Peyer's patch (tissue), 4 donors: Measurements from ENCODE around the gene ANKMY1. TPM values are rescaled to one million over a fixed set of nuclear protein-coding genes. Genes with fewer than 3 reads are reported as not detected.

Experiments used
- DNase-seq, 3 donors: peaks; one replicate each; pipeline ENCODE4 v3.0.0-alpha.2; 2017 to 2019
- H3K27ac ChIP-seq, 4 donors: fragments of 200-600 bp; sonication (generic); one replicate each; pipeline ENCODE4 v1.5.1; 2016 to 2019
- H3K27me3 ChIP-seq, 2 donors: fragments of 200-600 bp; sonication (generic); one replicate each; pipeline ENCODE4 v1.5.1; 2019
- H3K36me3 ChIP-seq, 3 donors: fragments of 200-600 bp; sonication (generic); one replicate each; pipeline ENCODE4 v1.5.1; 2016 to 2019
- H3K4me1 ChIP-seq, 4 donors: fragments of 200-600 bp; sonication (generic); one replicate each; pipeline ENCODE4 v1.5.1; 2016 to 2019
- H3K4me3 ChIP-seq, 4 donors: fragments of 200-600 bp; sonication (generic); 1 replicate in 3 of 4; 2 replicates in 1 of 4; pipeline ENCODE4 v1.5.1; 2016 to 2019; ENCODE audit warnings: mild to moderate bottlenecking in 1 of 4
- H3K9me3 ChIP-seq, 4 donors: fragments of 200-600 bp; sonication (generic); one replicate each; pipeline ENCODE4 v1.5.1; 2016 to 2019; ENCODE audit warnings: mild to moderate bottlenecking in 1 of 4
- POLR2A ChIP-seq, 2 donors: fragments of 450-650 bp; IDR thresholded peaks; one replicate each; pipeline ENCODE4 v1.5.1; 2017; ENCODE audit warnings: antibody characterized with exemption in 2 of 2, mild to moderate bottlenecking in 2 of 2, moderate library complexity in 2 of 2
- total RNA-seq, 4 donors: library from RNA; depleted of rRNA; stranded (reverse); fragments of >200 nt; gene quantifications; one replicate each; pipeline ENCODE4 v1.1.0, GENCODE V29; 2016
- TF ChIP-seq, protein P1 (sequence below), 6 experiments: fragments of 450-650 bp in 4 of 6; fragments of 200-600 bp in 2 of 6; sonication (generic) in 1 of 6; IDR thresholded peaks; one replicate each; pipeline ENCODE4 v1.5.1; 2017 to 2019; ENCODE audit warnings: antibody characterized with exemption in 6 of 6, mild to moderate bottlenecking in 3 of 6, moderate library complexity in 1 of 6

The ANKMY1 gene
- total RNA-seq, 4 donors from 2014 or later: 27.8 to 89.1 (median 40.1) TPM

DNA sequence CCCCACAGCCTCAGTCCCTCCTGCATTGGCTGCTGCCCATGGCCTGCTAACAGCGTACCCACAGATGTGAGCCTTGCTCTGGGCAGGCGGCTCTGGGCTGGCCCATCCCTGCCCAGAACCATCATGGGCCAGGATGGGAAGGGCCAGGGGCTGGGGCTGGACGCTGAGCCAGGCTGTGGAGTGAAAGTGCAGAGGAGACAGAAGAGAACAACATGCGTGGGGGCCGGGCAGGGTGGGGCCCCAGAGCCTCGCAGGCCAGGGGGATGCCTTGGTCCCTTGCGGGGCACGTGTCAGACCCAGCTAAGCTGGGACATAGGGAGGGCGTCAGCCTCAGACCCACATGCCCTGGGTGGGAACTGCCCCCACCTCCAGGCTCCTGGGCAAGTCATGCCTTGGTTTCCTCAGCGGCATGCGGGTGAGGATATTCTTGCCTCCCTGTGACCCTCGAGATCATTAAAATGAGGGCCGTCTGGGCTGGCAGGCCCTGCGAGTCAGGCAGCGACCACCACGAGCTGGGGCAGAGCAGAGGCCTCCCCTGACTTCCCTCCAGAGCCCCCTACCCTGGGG lies 95.0 kb downstream of the ANKMY1 start:
- no peaks in the 10 kb centered on the region for H3K9me3 ChIP-seq
- H3K27me3 ChIP-seq: no peaks in the 10 kb centered on the region
- H3K36me3 ChIP-seq: no peaks in the 10 kb centered on the region
- TF ChIP-seq, protein P1, sequence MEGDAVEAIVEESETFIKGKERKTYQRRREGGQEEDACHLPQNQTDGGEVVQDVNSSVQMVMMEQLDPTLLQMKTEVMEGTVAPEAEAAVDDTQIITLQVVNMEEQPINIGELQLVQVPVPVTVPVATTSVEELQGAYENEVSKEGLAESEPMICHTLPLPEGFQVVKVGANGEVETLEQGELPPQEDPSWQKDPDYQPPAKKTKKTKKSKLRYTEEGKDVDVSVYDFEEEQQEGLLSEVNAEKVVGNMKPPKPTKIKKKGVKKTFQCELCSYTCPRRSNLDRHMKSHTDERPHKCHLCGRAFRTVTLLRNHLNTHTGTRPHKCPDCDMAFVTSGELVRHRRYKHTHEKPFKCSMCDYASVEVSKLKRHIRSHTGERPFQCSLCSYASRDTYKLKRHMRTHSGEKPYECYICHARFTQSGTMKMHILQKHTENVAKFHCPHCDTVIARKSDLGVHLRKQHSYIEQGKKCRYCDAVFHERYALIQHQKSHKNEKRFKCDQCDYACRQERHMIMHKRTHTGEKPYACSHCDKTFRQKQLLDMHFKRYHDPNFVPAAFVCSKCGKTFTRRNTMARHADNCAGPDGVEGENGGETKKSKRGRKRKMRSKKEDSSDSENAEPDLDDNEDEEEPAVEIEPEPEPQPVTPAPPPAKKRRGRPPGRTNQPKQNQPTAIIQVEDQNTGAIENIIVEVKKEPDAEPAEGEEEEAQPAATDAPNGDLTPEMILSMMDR (IDR thresholded peaks at IDR 0.05): no peak
- TF ChIP-seq POLR2A (IDR thresholded peaks at IDR 0.05): no peak
- H3K4me1 ChIP-seq: no peaks in the 10 kb centered on the region
- H3K27ac ChIP-seq: no peak overlapping the region
- DNase-seq: peak in 1 of 3 donors; percentile 38
- no peak overlapping the region for H3K4me3 ChIP-seq

DNA sequence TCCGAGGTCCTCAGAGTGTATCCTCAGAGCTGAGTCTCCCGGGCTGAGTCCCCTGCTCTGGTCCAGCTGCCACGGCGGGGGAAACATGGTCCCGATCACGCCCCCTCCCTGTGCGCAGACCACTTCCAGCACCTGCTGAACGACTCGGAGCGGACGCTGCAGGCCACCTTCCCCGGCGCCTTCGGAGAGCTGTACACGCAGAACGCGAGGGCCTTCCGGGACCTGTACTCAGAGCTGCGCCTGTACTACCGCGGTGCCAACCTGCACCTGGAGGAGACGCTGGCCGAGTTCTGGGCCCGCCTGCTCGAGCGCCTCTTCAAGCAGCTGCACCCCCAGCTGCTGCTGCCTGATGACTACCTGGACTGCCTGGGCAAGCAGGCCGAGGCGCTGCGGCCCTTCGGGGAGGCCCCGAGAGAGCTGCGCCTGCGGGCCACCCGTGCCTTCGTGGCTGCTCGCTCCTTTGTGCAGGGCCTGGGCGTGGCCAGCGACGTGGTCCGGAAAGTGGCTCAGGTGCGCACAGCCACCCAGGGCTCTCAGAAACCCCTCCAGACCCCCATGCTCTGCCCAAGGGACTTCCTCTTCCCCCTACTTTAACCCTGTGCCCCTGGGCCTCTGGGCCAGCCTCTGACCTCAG lies 95.6 kb downstream of the ANKMY1 start:
- no peak for TF ChIP-seq POLR2A (IDR thresholded peaks at IDR 0.05)
- TF ChIP-seq, protein P1 (IDR thresholded peaks at IDR 0.05): no peak
- no peaks in the 10 kb centered on the region for H3K9me3 ChIP-seq
- H3K27me3 ChIP-seq: no peaks in the 10 kb centered on the region
- no peak overlapping the region for H3K4me3 ChIP-seq
- no peaks in the 10 kb centered on the region for H3K36me3 ChIP-seq
- DNase-seq: peak in 1 of 3 donors; percentile 38
- no peaks in the 10 kb centered on the region for H3K4me1 ChIP-seq
- no peak overlapping the region for H3K27ac ChIP-seq

- no peaks in the 10 kb centered on the region for H3K36me3 ChIP-seq
These were observed 96.2 kb downstream of the ANKMY1 start for GRCh38 chr2:240461471-240462072.

GRCh38 chr2:240460781-240461431 lies 96.9 kb downstream of the ANKMY1 start:
- TF ChIP-seq, protein P1 (IDR thresholded peaks at IDR 0.05): no peak
- no peak for TF ChIP-seq POLR2A (IDR thresholded peaks at IDR 0.05)
- Histone ChIP-seq H3K4me1 (no peaks in the 10 kb centered on the region), H3K36me3 (no peaks in the 10 kb centered on the region), H3K9me3 (no peaks in the 10 kb centered on the region), H3K27me3 (no peaks in the 10 kb centered on the region), H3K4me3 (no peak overlapping the region), H3K27ac (no peak overlapping the region)
- peak in 1 of 3 donors; percentile 39 for DNase-seq

More at GRCh38 chr2:240461471-240462072, 96.2 kb downstream of the ANKMY1 start:
- peak in 1 of 3 donors; percentile 34 for DNase-seq
- Histone ChIP-seq H3K27me3 (no peaks in the 10 kb centered on the region), H3K4me1 (no peaks in the 10 kb centered on the region), H3K27ac (no peak overlapping the region), H3K4me3 (no peak overlapping the region), H3K9me3 (no peaks in the 10 kb centered on the region)
- TF ChIP-seq, protein P1 (IDR thresholded peaks at IDR 0.05): no peak
- no peak for TF ChIP-seq POLR2A (IDR thresholded peaks at IDR 0.05)

DNA sequence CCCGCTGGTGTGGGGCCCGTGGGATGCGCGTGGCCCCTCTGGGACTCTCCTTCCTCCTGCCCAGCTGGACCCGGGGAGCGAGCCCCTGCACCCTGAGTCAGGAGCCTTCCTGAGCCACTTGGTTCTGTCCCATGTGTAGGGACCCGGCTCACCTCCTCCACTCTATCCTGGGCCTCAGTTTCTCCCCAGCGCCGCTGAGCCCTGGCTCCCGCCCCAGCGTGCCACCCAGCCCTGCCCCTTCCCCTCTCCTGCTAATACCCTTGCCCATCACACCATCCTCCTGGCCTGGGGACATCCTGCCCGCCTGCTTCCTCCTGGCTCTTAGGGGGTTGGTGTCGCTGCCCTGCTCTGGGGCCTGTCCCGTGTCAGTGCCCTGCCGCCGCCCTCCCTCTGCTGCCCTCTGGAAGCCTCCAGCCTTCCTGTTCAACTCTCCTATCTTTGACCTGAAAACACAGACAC lies 97.5 kb downstream of the ANKMY1 start:
- TF ChIP-seq, protein P1 (IDR thresholded peaks at IDR 0.05): no peak
- H3K36me3 ChIP-seq: no peaks in the 10 kb centered on the region
- no peak for DNase-seq

More for the DNA sequence above, 97.5 kb downstream of the ANKMY1 start:
- H3K4me3 ChIP-seq: no peak overlapping the region
- no peaks in the 10 kb centered on the region for H3K4me1 ChIP-seq
- H3K27me3 ChIP-seq: no peaks in the 10 kb centered on the region
- no peaks in the 10 kb centered on the region for H3K9me3 ChIP-seq
- no peak overlapping the region for H3K27ac ChIP-seq
